Measurements from ENCODE around the gene OR2A25. TPM values are rescaled to one million over a fixed set of nuclear protein-coding genes. Genes with fewer than 3 reads are reported as not detected.

OR2A25 gene
- total and polyA plus RNA-seq, 4 donors: not detected

DNA sequence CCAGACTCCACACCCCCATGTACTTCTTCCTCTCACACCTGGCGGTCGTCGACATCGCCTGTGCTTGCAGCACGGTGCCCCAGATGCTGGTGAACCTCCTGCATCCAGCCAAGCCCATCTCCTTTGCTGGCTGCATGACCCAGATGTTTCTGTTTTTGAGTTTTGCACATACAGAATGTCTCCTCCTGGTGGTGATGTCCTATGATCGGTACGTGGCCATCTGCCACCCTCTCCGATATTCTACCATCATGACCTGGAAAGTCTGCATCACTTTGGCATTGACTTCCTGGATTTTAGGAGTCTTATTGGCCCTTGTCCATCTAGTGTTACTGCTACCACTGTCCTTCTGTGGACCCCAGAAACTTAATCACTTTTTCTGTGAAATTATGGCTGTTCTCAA, 4.8 kb downstream of the OR2A25 start:
- TF ChIP-seq, protein P1, sequence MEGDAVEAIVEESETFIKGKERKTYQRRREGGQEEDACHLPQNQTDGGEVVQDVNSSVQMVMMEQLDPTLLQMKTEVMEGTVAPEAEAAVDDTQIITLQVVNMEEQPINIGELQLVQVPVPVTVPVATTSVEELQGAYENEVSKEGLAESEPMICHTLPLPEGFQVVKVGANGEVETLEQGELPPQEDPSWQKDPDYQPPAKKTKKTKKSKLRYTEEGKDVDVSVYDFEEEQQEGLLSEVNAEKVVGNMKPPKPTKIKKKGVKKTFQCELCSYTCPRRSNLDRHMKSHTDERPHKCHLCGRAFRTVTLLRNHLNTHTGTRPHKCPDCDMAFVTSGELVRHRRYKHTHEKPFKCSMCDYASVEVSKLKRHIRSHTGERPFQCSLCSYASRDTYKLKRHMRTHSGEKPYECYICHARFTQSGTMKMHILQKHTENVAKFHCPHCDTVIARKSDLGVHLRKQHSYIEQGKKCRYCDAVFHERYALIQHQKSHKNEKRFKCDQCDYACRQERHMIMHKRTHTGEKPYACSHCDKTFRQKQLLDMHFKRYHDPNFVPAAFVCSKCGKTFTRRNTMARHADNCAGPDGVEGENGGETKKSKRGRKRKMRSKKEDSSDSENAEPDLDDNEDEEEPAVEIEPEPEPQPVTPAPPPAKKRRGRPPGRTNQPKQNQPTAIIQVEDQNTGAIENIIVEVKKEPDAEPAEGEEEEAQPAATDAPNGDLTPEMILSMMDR (IDR thresholded peaks at IDR 0.05; ENCODE audit: low read depth, low read length, missing input control): no peak
- no peak for TF ChIP-seq FOXA1 (IDR thresholded peaks at IDR 0.05)
- no peak for TF ChIP-seq FOXA2 (IDR thresholded peaks at IDR 0.05)
- TF ChIP-seq ZBTB33 (IDR thresholded peaks at IDR 0.05): no peak
- no peak for TF ChIP-seq EGR1 (IDR thresholded peaks at IDR 0.05; ENCODE audit: low read depth in 2 of 2)
- TF ChIP-seq, protein P2, sequence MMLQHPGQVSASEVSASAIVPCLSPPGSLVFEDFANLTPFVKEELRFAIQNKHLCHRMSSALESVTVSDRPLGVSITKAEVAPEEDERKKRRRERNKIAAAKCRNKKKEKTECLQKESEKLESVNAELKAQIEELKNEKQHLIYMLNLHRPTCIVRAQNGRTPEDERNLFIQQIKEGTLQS (IDR thresholded peaks at IDR 0.05): no peak
- TF ChIP-seq GABPA (IDR thresholded peaks at IDR 0.05 in 1 of 2, conservative IDR thresholded peaks at IDR 0.05 in 1 of 2): no peak
- TF ChIP-seq HNF4G (IDR thresholded peaks at IDR 0.05): no peak
- no peak for TF ChIP-seq HNF4A (conservative IDR thresholded peaks at IDR 0.05)
- no peak for TF ChIP-seq RAD21 (IDR thresholded peaks at IDR 0.05)
- no peak for TF ChIP-seq JUND (IDR thresholded peaks at IDR 0.05)
- TF ChIP-seq YY1 (IDR thresholded peaks at IDR 0.05): no peak
- TF ChIP-seq MAX (IDR thresholded peaks at IDR 0.05): no peak
- TF ChIP-seq RXRA (IDR thresholded peaks at IDR 0.05): no peak
- no peak for TF ChIP-seq SP1 (IDR thresholded peaks at IDR 0.05)
- TF ChIP-seq TAF1 (conservative IDR thresholded peaks at IDR 0.05): no peak
- 88% methylated on average over 8 of the region's 8 CpGs for WGBS
- DNase-seq (ENCODE audit: low spot score): no peak
- H3K36me3 ChIP-seq (ENCODE audit: control insufficient read depth in 4 of 4, insufficient read depth in 3 of 4, low read depth in 1 of 4, low read length in 3 of 4): no peaks in the 10 kb centered on the region
- no peaks in the 10 kb centered on the region for H3K27me3 ChIP-seq (ENCODE audit: control insufficient read depth in 4 of 4, insufficient read depth in 4 of 4, low read length in 3 of 4)
- no peaks in the 10 kb centered on the region for H3K9me3 ChIP-seq (ENCODE audit: control insufficient read depth in 4 of 4, low read length in 3 of 4)
- H3K4me1 ChIP-seq (ENCODE audit: control insufficient read depth in 4 of 4, insufficient read depth in 4 of 4, low read length in 3 of 4): no peaks in the 10 kb centered on the region
- H3K4me3 ChIP-seq (ENCODE audit: low read depth in 1 of 3, low read length in 3 of 3): no peak overlapping the region
- H3K9ac ChIP-seq (ENCODE audit: low read depth in 1 of 2, low read length in 2 of 2): no peak overlapping the region
- H3K27ac ChIP-seq (ENCODE audit: low read depth in 1 of 2, low read length in 2 of 2): no peak overlapping the region

- Histone ChIP-seq H3K9me3 (ENCODE audit: control insufficient read depth in 4 of 4, low read length in 3 of 4) (no peaks in the 10 kb centered on the region), H3K36me3 (ENCODE audit: control insufficient read depth in 4 of 4, insufficient read depth in 3 of 4, low read depth in 1 of 4, low read length in 3 of 4) (no peaks in the 10 kb centered on the region), H3K4me1 (ENCODE audit: control insufficient read depth in 4 of 4, insufficient read depth in 4 of 4, low read length in 3 of 4) (no peaks in the 10 kb centered on the region), H3K4me3 (ENCODE audit: low read depth in 1 of 3, low read length in 3 of 3) (no peak within 1 kb of the TSS), H3K27ac (ENCODE audit: low read depth in 1 of 2, low read length in 2 of 2) (no peak within 1 kb of the TSS), H3K27me3 (ENCODE audit: control insufficient read depth in 4 of 4, insufficient read depth in 4 of 4, low read length in 3 of 4) (no peaks in the 10 kb centered on the region), H3K9ac (ENCODE audit: low read depth in 1 of 2, low read length in 2 of 2) (no peak within 1 kb of the TSS)
- no peak for DNase-seq (ENCODE audit: low spot score)
- TF ChIP-seq GABPA (IDR thresholded peaks at IDR 0.05 in 1 of 2, conservative IDR thresholded peaks at IDR 0.05 in 1 of 2): no peak
- no peak for TF ChIP-seq TAF1 (conservative IDR thresholded peaks at IDR 0.05)
- TF ChIP-seq RAD21 (IDR thresholded peaks at IDR 0.05): no peak
- TF ChIP-seq RXRA (IDR thresholded peaks at IDR 0.05): no peak
- TF ChIP-seq ZBTB33 (IDR thresholded peaks at IDR 0.05): no peak
- no peak for TF ChIP-seq HNF4A (conservative IDR thresholded peaks at IDR 0.05)
- 86% methylated on average over 2 of the region's 2 CpGs for WGBS
Measured at GRCh38 chr7:144085978-144086377, 16.4 kb downstream of the OR2A25 start, which contains the start of gene OR2A12. TSS of gene OR2A12 (plus strand) at chr7:144086278. CDS start at chr7:144095108, 8,830 bp downstream.
